ENCODE measurements around the gene NEAT1.

NEAT1 gene

GRCh38 chr11:65389294-65389980, 33.2 kb upstream of the NEAT1 start:
- DNase-seq (ENCODE audit: low read depth) = no peak

- DNase-seq (ENCODE audit: low read depth) = no peak
Measured at GRCh38 chr11:65390099-65390941, 32.3 kb upstream of the NEAT1 start.

- no peak for DNase-seq (ENCODE audit: low read depth)
Measured at GRCh38 chr11:65390996-65391395, 31.6 kb upstream of the NEAT1 start.

- no peak for DNase-seq (ENCODE audit: low read depth)
Measured at GRCh38 chr11:65392186-65392829, 30.3 kb upstream of the NEAT1 start.

GRCh38 chr11:65392899-65393298, 29.7 kb upstream of the NEAT1 start:
- DNase-seq (ENCODE audit: low read depth) = no peak

- DNase-seq (ENCODE audit: low read depth) = no peak
Measured at GRCh38 chr11:65393513-65394079, 29.0 kb upstream of the NEAT1 start.

GRCh38 chr11:65394125-65394536, 28.5 kb upstream of the NEAT1 start:
- no peak for DNase-seq (ENCODE audit: low read depth)

GRCh38 chr11:65395961-65396530, 26.6 kb upstream of the NEAT1 start:
- DNase-seq (ENCODE audit: low read depth) = no peak

- DNase-seq (ENCODE audit: low read depth) = no peak
Measured at GRCh38 chr11:65396769-65397745, 25.5 kb upstream of the NEAT1 start.

- no peak for DNase-seq (ENCODE audit: low read depth)
Measured at GRCh38 chr11:65398362-65398910, 24.2 kb upstream of the NEAT1 start.

GRCh38 chr11:65399249-65399648, 23.3 kb upstream of the NEAT1 start:
- DNase-seq (ENCODE audit: low read depth) = no peak

- DNase-seq (ENCODE audit: low read depth) = no peak
Measured at GRCh38 chr11:65399845-65400244, 22.8 kb upstream of the NEAT1 start.

- DNase-seq (ENCODE audit: low read depth) = no peak
Measured at GRCh38 chr11:65400307-65401072, 22.1 kb upstream of the NEAT1 start.

- DNase-seq (ENCODE audit: low read depth) = no peak
Measured at GRCh38 chr11:65401073-65401802, 21.4 kb upstream of the NEAT1 start.

- no peak for DNase-seq (ENCODE audit: low read depth)
Measured at GRCh38 chr11:65401803-65402248, 20.8 kb upstream of the NEAT1 start.

GRCh38 chr11:65402790-65403189, 19.8 kb upstream of the NEAT1 start:
- no peak for DNase-seq (ENCODE audit: low read depth)

- DNase-seq (ENCODE audit: low read depth) = no peak
Measured at GRCh38 chr11:65403607-65404121, 18.9 kb upstream of the NEAT1 start.

- DNase-seq (ENCODE audit: low read depth) = no peak
Measured at GRCh38 chr11:65404210-65404609, 18.4 kb upstream of the NEAT1 start.
